GM19395 (cell line): ENCODE data around the gene STPG3.
"Not testable (repeated sequence)": the region's sequence is repeated elsewhere in the genome, so short reads cannot be mapped to it uniquely, and the experiment has no call there.

Experiments
- ATAC-seq: cut with Tn5 transposase; IDR thresholded peaks from one replicate; pipeline ENCODE4 v1.9.1; 2021; ENCODE audit warnings: mild to moderate bottlenecking, moderate library complexity; ENCODE audit not compliant: unreplicated experiment

The STPG3 gene

DNA sequence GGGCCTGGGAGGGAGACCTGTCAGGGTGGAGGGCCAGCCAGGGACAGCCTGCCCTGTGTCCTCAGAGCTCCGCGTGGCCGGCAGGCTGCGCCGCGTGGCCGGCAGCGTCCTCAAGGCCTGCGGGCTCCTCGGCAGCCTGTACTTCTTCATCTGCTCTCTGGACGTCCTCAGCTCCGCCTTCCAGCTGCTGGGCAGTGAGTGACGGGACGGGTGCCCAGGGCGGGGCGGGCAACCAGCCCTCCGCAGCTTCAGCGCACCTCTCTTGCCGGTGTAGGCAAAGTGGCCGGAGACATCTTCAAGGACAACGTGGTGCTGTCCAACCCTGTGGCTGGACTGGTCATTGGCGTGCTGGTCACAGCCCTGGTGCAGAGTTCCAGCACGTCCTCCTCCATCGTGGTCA lies 18.6 kb upstream of the STPG3 start:
- ATAC-seq, result no peak

- no peak for ATAC-seq
Measured at GRCh38 chr9:137233143-137233980, 17.7 kb upstream of the STPG3 start.

DNA sequence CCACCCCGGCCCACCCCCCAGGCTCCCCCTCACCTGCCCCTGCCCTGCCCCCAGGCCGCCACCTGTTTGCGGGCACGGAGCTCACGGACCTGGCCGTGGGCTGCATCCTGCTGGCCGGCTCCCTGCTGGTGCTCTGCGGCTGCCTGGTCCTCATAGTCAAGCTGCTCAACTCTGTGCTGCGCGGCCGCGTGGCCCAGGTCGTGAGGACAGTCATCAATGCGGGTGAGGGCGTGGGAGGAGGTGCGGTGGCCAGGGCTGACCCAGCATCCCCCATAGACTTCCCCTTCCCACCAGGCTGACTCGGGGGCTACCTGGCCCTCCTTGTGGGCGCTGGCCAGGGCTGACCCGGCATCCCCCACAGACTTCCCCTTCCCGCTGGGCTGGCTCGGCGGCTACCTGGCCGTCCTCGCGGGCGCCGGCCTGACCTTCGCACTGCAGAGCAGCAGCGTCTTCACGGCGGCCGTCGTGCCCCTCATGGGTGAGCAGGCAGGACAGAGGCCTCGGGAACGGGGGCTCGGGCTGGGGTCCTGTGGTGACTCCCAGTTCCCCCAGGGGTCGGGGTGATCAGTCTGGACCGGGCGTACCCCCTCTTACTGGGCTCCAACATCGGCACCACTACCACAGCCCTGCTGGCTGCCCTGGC lies 16.9 kb upstream of the STPG3 start:
- ATAC-seq, result no peak

GRCh38 chr9:137234758-137235423 lies 16.2 kb upstream of the STPG3 start:
- ATAC-seq, result no peak

GRCh38 chr9:137235424-137236237 lies 15.5 kb upstream of the STPG3 start:
- ATAC-seq, result no peak

GRCh38 chr9:137236238-137236935 lies 14.7 kb upstream of the STPG3 start:
- no peak for ATAC-seq

DNA sequence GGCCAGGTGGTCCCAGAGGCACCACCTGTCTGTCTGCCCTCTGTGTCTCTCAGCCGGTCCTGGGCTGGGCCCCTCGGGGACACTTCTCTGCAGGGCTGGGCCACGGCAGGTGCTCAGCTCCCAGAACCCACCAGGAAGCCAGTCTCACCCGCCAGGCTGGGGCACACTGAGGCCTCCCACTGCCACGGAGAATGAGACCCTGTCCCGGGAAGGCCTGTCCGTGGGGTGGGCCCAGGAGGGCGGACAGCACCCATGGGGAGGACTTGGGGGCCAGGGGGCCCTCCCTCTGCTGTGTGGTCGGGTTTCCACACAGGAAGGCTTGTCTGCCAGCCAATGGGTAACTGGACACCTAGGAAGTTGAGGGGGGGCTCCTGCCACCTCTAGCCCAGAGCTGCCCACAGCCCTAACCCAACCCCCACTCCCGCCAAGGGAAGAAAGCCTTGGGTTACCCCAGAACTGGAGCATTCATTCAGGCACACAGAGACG lies 14.1 kb upstream of the STPG3 start:
- ATAC-seq, result no peak

DNA sequence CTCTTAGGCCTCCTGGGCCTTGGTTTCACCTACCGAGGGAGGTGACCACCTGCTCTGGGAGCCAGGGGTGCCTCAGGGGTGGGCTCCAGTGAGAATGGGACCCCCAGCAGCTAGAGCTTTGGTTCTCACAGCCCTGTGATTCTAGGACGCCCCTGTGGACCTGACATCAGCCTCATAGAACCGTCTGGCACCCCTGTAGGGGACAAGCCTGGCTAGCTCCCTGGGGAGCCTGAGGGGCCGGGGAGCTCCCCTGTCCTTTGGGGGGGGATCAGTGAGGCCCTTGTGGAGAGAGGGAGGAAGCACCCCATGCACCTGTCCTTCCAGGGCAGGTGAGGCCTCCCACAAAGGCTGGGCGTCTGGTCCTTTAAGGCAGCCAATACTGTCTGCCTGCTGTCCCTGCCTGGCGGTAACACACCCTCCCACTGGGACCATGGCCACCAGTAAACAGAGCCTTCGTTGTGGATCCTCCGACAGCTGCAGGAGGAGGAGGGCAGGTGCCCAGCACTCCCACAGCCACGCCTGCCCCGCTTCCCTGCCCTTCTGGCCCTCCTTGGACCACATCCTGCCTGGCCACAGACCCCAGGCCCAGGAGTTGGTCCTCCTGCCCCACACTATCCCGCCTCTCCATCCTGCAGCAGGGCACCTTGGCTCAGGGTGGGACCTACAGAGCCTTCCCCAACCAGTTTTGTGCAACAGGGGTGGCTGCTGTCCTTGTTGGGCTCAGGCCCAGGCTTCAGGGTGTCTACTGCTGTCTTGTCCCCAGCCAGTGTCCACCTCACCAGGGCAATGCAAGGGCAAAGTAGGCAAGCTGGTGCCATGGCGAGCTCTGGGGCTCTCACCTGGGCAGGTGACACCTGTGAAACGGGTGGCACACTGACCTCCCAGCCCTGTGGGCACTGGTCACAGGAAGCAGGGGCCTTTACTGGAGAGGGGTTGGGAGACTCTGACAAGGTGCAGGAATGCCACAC lies 13.0 kb upstream of the STPG3 start:
- ATAC-seq, result no peak

GRCh38 chr9:137239541-137240200 lies 11.4 kb upstream of the STPG3 start:
- ATAC-seq, result not testable (repeated sequence)

DNA sequence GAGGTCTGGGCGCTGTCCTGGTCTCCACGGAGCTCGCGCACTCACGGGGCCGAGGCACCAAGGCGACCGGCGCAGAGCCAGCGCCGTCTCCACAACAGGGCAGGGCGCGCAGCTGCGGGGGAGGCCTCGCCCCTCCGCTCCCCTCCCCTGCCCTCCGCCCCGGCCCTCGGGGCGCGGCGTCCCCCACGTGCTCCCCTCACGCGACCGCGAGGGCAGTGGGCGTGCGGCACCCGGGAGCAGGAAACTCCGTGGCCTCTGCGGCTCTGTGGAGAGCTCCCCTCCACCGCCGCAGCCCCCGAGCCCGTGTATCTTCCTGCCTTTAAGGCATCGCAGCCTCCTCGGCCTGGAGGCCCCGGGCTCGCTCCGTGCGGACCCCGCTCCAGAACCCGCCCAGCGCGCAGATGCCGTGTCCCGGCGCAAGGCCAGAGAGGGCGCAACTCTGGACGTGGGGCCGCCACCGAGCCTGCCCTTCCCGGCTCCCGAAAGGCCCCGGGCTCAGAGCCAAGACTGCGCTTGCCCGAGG lies 10.7 kb upstream of the STPG3 start:
- peak; percentile 31 for ATAC-seq

GRCh38 chr9:137240841-137241489 lies 10.1 kb upstream of the STPG3 start, which contains the start of gene TUBB4B:
TSS of gene TUBB4B (plus strand) at chr9:137241287. CDS start at chr9:137241361, 74 bp downstream.
- peak; percentile 78 for ATAC-seq

- peak; percentile 7 for ATAC-seq
Measured at GRCh38 chr9:137241490-137242268, 9.4 kb upstream of the STPG3 start.

DNA sequence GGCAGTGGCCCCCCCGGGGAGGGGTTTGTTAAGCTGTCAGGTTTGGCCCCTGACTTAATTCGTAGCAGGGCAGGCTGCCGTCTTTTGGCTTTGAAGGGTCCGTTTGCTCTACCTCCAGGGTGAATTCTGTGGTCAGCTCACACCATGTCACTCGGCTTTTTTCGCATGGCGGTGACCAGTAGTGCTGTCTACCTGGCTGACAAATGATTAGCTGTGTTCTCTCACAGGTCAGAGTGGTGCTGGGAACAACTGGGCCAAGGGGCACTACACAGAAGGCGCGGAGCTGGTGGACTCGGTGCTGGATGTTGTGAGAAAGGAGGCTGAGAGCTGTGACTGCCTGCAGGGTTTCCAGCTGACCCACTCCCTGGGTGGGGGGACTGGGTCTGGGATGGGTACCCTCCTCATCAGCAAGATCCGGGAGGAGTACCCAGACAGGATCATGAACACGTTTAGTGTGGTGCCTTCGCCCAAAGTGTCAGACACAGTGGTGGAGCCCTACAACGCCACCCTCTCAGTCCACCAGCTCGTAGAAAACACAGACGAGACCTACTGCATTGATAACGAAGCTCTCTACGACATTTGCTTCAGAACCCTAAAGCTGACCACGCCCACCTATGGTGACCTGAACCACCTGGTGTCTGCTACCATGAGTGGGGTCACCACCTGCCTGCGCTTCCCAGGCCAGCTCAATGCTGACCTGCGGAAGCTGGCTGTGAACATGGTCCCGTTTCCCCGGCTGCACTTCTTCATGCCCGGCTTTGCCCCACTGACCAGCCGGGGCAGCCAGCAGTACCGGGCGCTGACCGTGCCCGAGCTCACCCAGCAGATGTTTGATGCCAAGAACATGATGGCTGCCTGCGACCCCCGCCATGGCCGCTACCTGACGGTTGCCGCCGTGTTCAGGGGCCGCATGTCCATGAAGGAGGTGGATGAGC lies 8.6 kb upstream of the STPG3 start:
- no peak for ATAC-seq

DNA sequence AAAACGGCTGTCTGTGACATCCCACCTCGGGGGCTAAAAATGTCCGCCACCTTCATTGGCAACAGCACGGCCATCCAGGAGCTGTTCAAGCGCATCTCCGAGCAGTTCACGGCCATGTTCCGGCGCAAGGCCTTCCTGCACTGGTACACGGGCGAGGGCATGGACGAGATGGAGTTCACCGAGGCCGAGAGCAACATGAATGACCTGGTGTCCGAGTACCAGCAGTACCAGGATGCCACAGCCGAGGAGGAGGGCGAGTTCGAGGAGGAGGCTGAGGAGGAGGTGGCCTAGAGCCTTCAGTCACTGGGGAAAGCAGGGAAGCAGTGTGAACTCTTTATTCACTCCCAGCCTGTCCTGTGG lies 7.8 kb upstream of the STPG3 start:
- not testable (repeated sequence) for ATAC-seq

- ATAC-seq, result no peak
Measured at GRCh38 chr9:137243626-137244485, 7.2 kb upstream of the STPG3 start.
